ENCODE results near the gene CDC42BPA. TPM values are rescaled to one million over a fixed set of nuclear protein-coding genes. Genes with fewer than 3 reads are reported as not detected.

CDC42BPA gene
- total RNA-seq, 4 donors from 2014 or later: 49.0 to 102 (median 54.2) TPM

- no peak overlapping the region for H3K27ac ChIP-seq
- TF ChIP-seq POLR2AphosphoS5 (IDR thresholded peaks at IDR 0.05): no peak
- TF ChIP-seq CTCF (IDR thresholded peaks at IDR 0.05): no peak
- TF ChIP-seq EP300 (IDR thresholded peaks at IDR 0.05; ENCODE audit: low read depth): no peak
- TF ChIP-seq POLR2A (IDR thresholded peaks at IDR 0.05): no peak
- WGBS, 2 donors (ENCODE audit: low coverage in 1 of 2): 89 to 100% methylated on average over 4 to 11 of the region's 11 CpGs
Measured at GRCh38 chr1:226953175-226953800, 365.0 kb downstream of the CDC42BPA start.

GRCh38 chr1:226952118-226952441 is 366.2 kb downstream of the CDC42BPA start:
- Histone ChIP-seq H3K36me3 (no peaks in the 10 kb centered on the region), H3K4me1 (peaks cover under 1 to 10% (median 4%) of the 10 kb centered on the region in 4 donors), H3K4me3 (no peak overlapping the region), H3K9me3 (no peaks in the 10 kb centered on the region), H3K27ac (no peak overlapping the region), H3K27me3 (no peaks in the 10 kb centered on the region)
- TF ChIP-seq EP300 (IDR thresholded peaks at IDR 0.05; ENCODE audit: low read depth): no peak
- no peak for TF ChIP-seq POLR2AphosphoS5 (IDR thresholded peaks at IDR 0.05)
- TF ChIP-seq POLR2A (IDR thresholded peaks at IDR 0.05): no peak
- no peak for TF ChIP-seq CTCF (IDR thresholded peaks at IDR 0.05)
- no peak for DNase-seq
- WGBS, 2 donors (ENCODE audit: low coverage in 1 of 2): 84 to 91% methylated on average over 2 to 3 of the region's 3 CpGs
- intact Hi-C loops (cut with DNase I; ENCODE audit: low total_unique reads) (no loop called here), in situ Hi-C loops (cut with MboI; ENCODE audit: low pct_ligation_motif_present in 1 of 4, low pct_unique_long_range_greater_than_20kb in 1 of 4, low sequenced_read_pairs in 3 of 4) (no loop called here)

More at GRCh38 chr1:226953175-226953800, 365.0 kb downstream of the CDC42BPA start:
- Histone ChIP-seq H3K36me3 (no peaks in the 10 kb centered on the region), H3K4me1 (peaks cover 0 to 4% (median 0%) of the 10 kb centered on the region in 4 donors), H3K9me3 (no peaks in the 10 kb centered on the region), H3K27me3 (no peaks in the 10 kb centered on the region), H3K4me3 (no peak overlapping the region)
- in situ Hi-C loops (cut with MboI; ENCODE audit: low pct_ligation_motif_present in 1 of 4, low pct_unique_long_range_greater_than_20kb in 1 of 4, low sequenced_read_pairs in 3 of 4): no loop called here
- intact Hi-C loops (cut with DNase I; ENCODE audit: low total_unique reads): no loop called here
- no peak for DNase-seq

GRCh38 chr1:226951286-226952117 is 366.8 kb downstream of the CDC42BPA start:
- intact Hi-C loops (cut with DNase I; ENCODE audit: low total_unique reads) (no loop called here), in situ Hi-C loops (cut with MboI; ENCODE audit: low pct_ligation_motif_present in 1 of 4, low pct_unique_long_range_greater_than_20kb in 1 of 4, low sequenced_read_pairs in 3 of 4) (no loop called here)
- H3K27ac ChIP-seq: no peak overlapping the region
- no peaks in the 10 kb centered on the region for H3K9me3 ChIP-seq
- peaks cover 5 to 15% (median 10%) of the 10 kb centered on the region in 4 donors for H3K4me1 ChIP-seq
- 81 to 86% methylated on average over 10 to 11 of the region's 12 CpGs for WGBS, 2 donors (ENCODE audit: low coverage in 1 of 2)
- H3K36me3 ChIP-seq: no peaks in the 10 kb centered on the region
- H3K4me3 ChIP-seq: no peak overlapping the region
- no peaks in the 10 kb centered on the region for H3K27me3 ChIP-seq
- DNase-seq: no peak
- TF ChIP-seq POLR2AphosphoS5 (IDR thresholded peaks at IDR 0.05): no peak
- TF ChIP-seq POLR2A (IDR thresholded peaks at IDR 0.05): no peak
- no peak for TF ChIP-seq CTCF (IDR thresholded peaks at IDR 0.05)
- TF ChIP-seq EP300 (IDR thresholded peaks at IDR 0.05; ENCODE audit: low read depth): no peak

- WGBS, 2 donors (ENCODE audit: low coverage in 1 of 2): 40 to 69% methylated on average over 1 to 6 of the region's 6 CpGs
- Histone ChIP-seq H3K9me3 (no peaks in the 10 kb centered on the region), H3K27me3 (no peaks in the 10 kb centered on the region), H3K4me3 (no peak overlapping the region), H3K4me1 (peaks cover 12 to 22% (median 16%) of the 10 kb centered on the region in 4 donors), H3K36me3 (no peaks in the 10 kb centered on the region), H3K27ac (no peak overlapping the region)
- TF ChIP-seq POLR2AphosphoS5 (IDR thresholded peaks at IDR 0.05) (no peak), EP300 (IDR thresholded peaks at IDR 0.05; ENCODE audit: low read depth) (no peak), POLR2A (IDR thresholded peaks at IDR 0.05) (no peak), CTCF (IDR thresholded peaks at IDR 0.05) (no peak)
- no peak for DNase-seq
- intact Hi-C loops (cut with DNase I; ENCODE audit: low total_unique reads) (no loop called here), in situ Hi-C loops (cut with MboI; ENCODE audit: low pct_ligation_motif_present in 1 of 4, low pct_unique_long_range_greater_than_20kb in 1 of 4, low sequenced_read_pairs in 3 of 4) (no loop called here)
Measured at GRCh38 chr1:226950871-226951270, 367.4 kb downstream of the CDC42BPA start.
